BLaER1 treated with 17β-estradiol and CSF1 and Interleukin-3, amounts not matched to agents 10 nM and 100 nM (cell line): ENCODE measurements around the gene FLNA.

ENCODE experiments used
- H3K27ac ChIP-seq, 11 experiments: shearing (Covaris generic); formaldehyde crosslinking; 2 replicates each; pipeline ENCODE4 v1.8.1; 2022
- H3K27me3 ChIP-seq, 11 experiments: shearing (Covaris generic); formaldehyde crosslinking; 2 replicates each; pipeline ENCODE4 v1.8.1; 2022
- H3K36me3 ChIP-seq, 11 experiments: shearing (Covaris generic); formaldehyde crosslinking; 2 replicates each; pipeline ENCODE4 v1.8.1; 2022
- H3K4me1 ChIP-seq, 10 experiments: shearing (Covaris generic); formaldehyde crosslinking; 2 replicates each; pipeline ENCODE4 v1.8.1; 2022
- H3K4me2 ChIP-seq, 11 experiments: shearing (Covaris generic); formaldehyde crosslinking; 2 replicates each; pipeline ENCODE4 v1.8.1; 2022
- H3K4me3 ChIP-seq, 10 experiments: shearing (Covaris generic); formaldehyde crosslinking; 2 replicates each; pipeline ENCODE4 v1.8.1; 2022
- H3K9ac ChIP-seq, 11 experiments: shearing (Covaris generic); formaldehyde crosslinking; 2 replicates each; pipeline ENCODE4 v1.8.1; 2022
- H3K9me3 ChIP-seq, 11 experiments: shearing (Covaris generic); formaldehyde crosslinking; replicated peaks in 1 of 11; 2 replicates each; pipeline ENCODE4 v1.8.1; 2022
- H4K20me1 ChIP-seq, 11 experiments: shearing (Covaris generic); formaldehyde crosslinking; 2 replicates each; pipeline ENCODE4 v1.8.1; 2022
- Cebpa-rat ChIP-seq, 11 experiments: shearing (Covaris generic); IDR thresholded peaks; 2 replicates each; pipeline ENCODE4 v1.8.1; 2022

The FLNA gene

GRCh38 chrX:154363706-154364439 is 10.6 kb downstream of the FLNA start:
- Histone ChIP-seq H3K27ac (0 out of 22 replicates have a peak overlapping the region, but pooled peaks of 1 of the 11 experiments have one; percentile 0), H3K9ac (peak overlapping the region in 1 of 11 experiments; percentile 6; a peak in 3 of 22 replicates), H3K36me3 (peaks cover 88 to 94% (median 91%) of the 10 kb centered on the region in 11 experiments), H4K20me1 (peaks cover 22 to 100% (median 95%) of the 10 kb centered on the region in 11 experiments), H3K27me3 (peaks cover 0 to under 1% (median 0%) of the 10 kb centered on the region in 11 experiments; a peak in 4 of 22 replicates), H3K4me2 (no peak overlapping the region), H3K9me3 (peaks cover 0 to 84% (median 53%) of the 10 kb centered on the region in 11 experiments; a peak in 16 of 22 replicates), H3K4me3 (no peak overlapping the region), H3K4me1 (peaks cover 13 to 33% (median 19%) of the 10 kb centered on the region in 10 experiments; a peak in 19 of 20 replicates)
- no peak for TF ChIP-seq Cebpa-rat (IDR thresholded peaks at IDR 0.05)

GRCh38 chrX:154362085-154362742 is 12.2 kb downstream of the FLNA start:
- no peak overlapping the region for H3K27ac ChIP-seq
- H3K9me3 ChIP-seq, result peaks cover 0 to 82% (median 47%) of the 10 kb centered on the region in 11 experiments; a peak in 16 of 22 replicates
- H3K4me1 ChIP-seq, result peaks cover under 1 to 36% (median 8%) of the 10 kb centered on the region in 10 experiments; a peak in 17 of 20 replicates
- 0 out of 22 replicates have a peak overlapping the region, but pooled peaks of 1 of the 11 experiments have one; percentile 34 for H3K9ac ChIP-seq
- no peak for TF ChIP-seq Cebpa-rat (IDR thresholded peaks at IDR 0.05)
- no peak overlapping the region for H3K4me2 ChIP-seq
- peaks cover 12 to 100% (median 100%) of the 10 kb centered on the region in 11 experiments for H4K20me1 ChIP-seq
- no peak overlapping the region for H3K4me3 ChIP-seq
- H3K36me3 ChIP-seq, result peaks cover 97 to 100% (median 98%) of the 10 kb centered on the region in 11 experiments
- H3K27me3 ChIP-seq, result peaks cover 0 to 12% (median 0%) of the 10 kb centered on the region in 11 experiments; a peak in 6 of 22 replicates

GRCh38 chrX:154360155-154360713 is 14.2 kb downstream of the FLNA start:
- Histone ChIP-seq H3K27ac (no peak overlapping the region), H3K9ac (no peak overlapping the region), H3K4me1 (peaks cover 0 to 28% (median 0%) of the 10 kb centered on the region in 10 experiments; a peak in 1 of 20 replicates), H3K4me3 (no peak overlapping the region), H3K9me3 (peaks cover 0 to 80% (median 41%) of the 10 kb centered on the region in 11 experiments; a peak in 15 of 22 replicates), H3K4me2 (no peak overlapping the region), H3K27me3 (peaks cover 0 to 17% (median 0%) of the 10 kb centered on the region in 11 experiments; a peak in 6 of 22 replicates), H3K36me3 (peaks cover 94 to 100% (median 98%) of the 10 kb centered on the region in 11 experiments), H4K20me1 (peaks cover 22 to 100% (median 100%) of the 10 kb centered on the region in 11 experiments; a peak in 21 of 22 replicates)
- TF ChIP-seq Cebpa-rat (IDR thresholded peaks at IDR 0.05), result no peak

- Histone ChIP-seq H3K9ac (no peak overlapping the region), H3K27me3 (peaks cover 0 to 18% (median 0%) of the 10 kb centered on the region in 11 experiments; a peak in 7 of 22 replicates), H3K4me3 (no peak overlapping the region), H3K27ac (no peak overlapping the region), H3K36me3 (peaks cover 94 to 100% (median 98%) of the 10 kb centered on the region in 11 experiments), H4K20me1 (peaks cover 19 to 100% (median 100%) of the 10 kb centered on the region in 11 experiments; a peak in 21 of 22 replicates), H3K9me3 (peaks cover 0 to 78% (median 40%) of the 10 kb centered on the region in 11 experiments; a peak in 15 of 22 replicates), H3K4me2 (no peak overlapping the region), H3K4me1 (peaks cover 0 to 34% (median 0%) of the 10 kb centered on the region in 10 experiments; a peak in 1 of 20 replicates)
- no peak for TF ChIP-seq Cebpa-rat (IDR thresholded peaks at IDR 0.05)
These were observed 14.9 kb downstream of the FLNA start for GRCh38 chrX:154359362-154360154.

- Histone ChIP-seq H3K9ac (peak overlapping the region in 2 of 11 experiments; percentile 24 to 45; a peak in 2 of 22 replicates), H3K27ac (no peak overlapping the region), H3K4me1 (peaks cover 0 to 37% (median 0%) of the 10 kb centered on the region in 10 experiments; a peak in 1 of 20 replicates), H3K9me3 (peaks cover 0 to 70% (median 33%) of the 10 kb centered on the region in 11 experiments; a peak in 15 of 22 replicates), H3K4me2 (no peak overlapping the region), H3K4me3 (no peak overlapping the region), H4K20me1 (peaks cover 22 to 100% (median 100%) of the 10 kb centered on the region in 11 experiments; a peak in 21 of 22 replicates), H3K27me3 (peaks cover 0 to 26% (median 1%) of the 10 kb centered on the region in 11 experiments; a peak in 7 of 22 replicates), H3K36me3 (peaks cover 94 to 100% (median 98%) of the 10 kb centered on the region in 11 experiments)
- TF ChIP-seq Cebpa-rat (IDR thresholded peaks at IDR 0.05), result no peak
These were observed 15.6 kb downstream of the FLNA start for GRCh38 chrX:154358829-154359228.

GRCh38 chrX:154358011-154358410 is 16.4 kb downstream of the FLNA start:
- no peak overlapping the region for H3K4me3 ChIP-seq
- H3K27me3 ChIP-seq, result peaks cover 0 to 34% (median 3%) of the 10 kb centered on the region in 11 experiments; a peak in 10 of 22 replicates
- peaks cover 94 to 100% (median 98%) of the 10 kb centered on the region in 11 experiments for H3K36me3 ChIP-seq
- H3K9me3 ChIP-seq, result peaks cover 0 to 68% (median 31%) of the 10 kb centered on the region in 11 experiments; a peak in 15 of 22 replicates
- peak overlapping the region in 2 of 11 experiments; percentile 31 to 45; a peak in 2 of 22 replicates for H3K9ac ChIP-seq
- no peak overlapping the region for H3K27ac ChIP-seq
- no peak overlapping the region for H3K4me2 ChIP-seq
- H4K20me1 ChIP-seq, result peaks cover 22 to 100% (median 100%) of the 10 kb centered on the region in 11 experiments; a peak in 21 of 22 replicates
- no peak for TF ChIP-seq Cebpa-rat (IDR thresholded peaks at IDR 0.05)
- H3K4me1 ChIP-seq, result peaks cover 0 to 45% (median 0%) of the 10 kb centered on the region in 10 experiments; a peak in 2 of 20 replicates

GRCh38 chrX:154357205-154357604 is 17.2 kb downstream of the FLNA start:
- Histone ChIP-seq H3K36me3 (peaks cover 94 to 100% (median 98%) of the 10 kb centered on the region in 11 experiments), H3K4me3 (no peak overlapping the region), H3K9me3 (peaks cover 0 to 60% (median 25%) of the 10 kb centered on the region in 11 experiments; a peak in 15 of 22 replicates), H3K9ac (no peak overlapping the region), H3K27ac (no peak overlapping the region), H3K27me3 (peaks cover 0 to 42% (median 9%) of the 10 kb centered on the region in 11 experiments; a peak in 13 of 22 replicates), H4K20me1 (peaks cover 22 to 100% (median 100%) of the 10 kb centered on the region in 11 experiments; a peak in 21 of 22 replicates), H3K4me2 (no peak overlapping the region), H3K4me1 (peaks cover 0 to 53% (median 0%) of the 10 kb centered on the region in 10 experiments; a peak in 4 of 20 replicates)
- TF ChIP-seq Cebpa-rat (IDR thresholded peaks at IDR 0.05), result no peak
